Muscle of leg (tissue), 11 donors: ENCODE results near the gene MTUS2. TPM values are rescaled to one million over a fixed set of nuclear protein-coding genes. Genes with fewer than 3 reads are reported as not detected.

Source experiments
- DNase-seq: peaks from one replicate; pipeline ENCODE4 v3.0.0; 2013
- H3K27ac ChIP-seq: one replicate; pipeline ENCODE4 v1.5.1; 2013; ENCODE audit warnings: mild to moderate bottlenecking, low read length, control low read depth
- H3K27me3 ChIP-seq: one replicate; pipeline ENCODE4 v1.6.1; 2013; ENCODE audit warnings: low read length; ENCODE audit not compliant: control insufficient read depth, insufficient read depth
- H3K36me3 ChIP-seq: one replicate; pipeline ENCODE4 v1.6.1; 2013; ENCODE audit warnings: low read length; ENCODE audit not compliant: control insufficient read depth, insufficient read depth
- H3K4me1 ChIP-seq: one replicate; pipeline ENCODE4 v1.6.1; 2013; ENCODE audit warnings: low read length; ENCODE audit not compliant: control insufficient read depth, insufficient read depth
- H3K4me3 ChIP-seq: one replicate; pipeline ENCODE4 v1.5.1; 2013; ENCODE audit warnings: low read length, control low read depth
- H3K9me3 ChIP-seq: replicated peaks from 2 replicates; pipeline ENCODE4 v1.6.1; 2013; ENCODE audit warnings: low read depth, low read length; ENCODE audit not compliant: control insufficient read depth
- WGBS: methylation state at CpG from one replicate; pipeline ENCODE4 v1.1.5; 2013; ENCODE audit warnings: missing lambda C conversion rate; ENCODE audit not compliant: insufficient coverage; 5-methylcytosine and 5-hydroxymethylcytosine counted together
- polyA plus RNA-seq, 8 donors: library from polyadenylated mRNA; unstranded; fragments of 120-200 nt; gene quantifications; one replicate each; pipeline versions ENCODE4 v1.2.1 to v1.2.3, GENCODE V29; 2013; ENCODE audit warnings: inconsistent platforms in 1 of 8, low replicate concordance in 1 of 8; ENCODE audit not compliant: insufficient read length in 8 of 8, insufficient read depth in 1 of 8
- total RNA-seq: library from RNA; stranded (reverse); fragments of 120-200 nt; gene quantifications from one replicate; pipeline ENCODE4 v1.2.4, GENCODE V29; 2013

The MTUS2 gene
- total and polyA plus RNA-seq, 9 donors, result 11.3 to 29.5 (median 21.7) TPM

DNA sequence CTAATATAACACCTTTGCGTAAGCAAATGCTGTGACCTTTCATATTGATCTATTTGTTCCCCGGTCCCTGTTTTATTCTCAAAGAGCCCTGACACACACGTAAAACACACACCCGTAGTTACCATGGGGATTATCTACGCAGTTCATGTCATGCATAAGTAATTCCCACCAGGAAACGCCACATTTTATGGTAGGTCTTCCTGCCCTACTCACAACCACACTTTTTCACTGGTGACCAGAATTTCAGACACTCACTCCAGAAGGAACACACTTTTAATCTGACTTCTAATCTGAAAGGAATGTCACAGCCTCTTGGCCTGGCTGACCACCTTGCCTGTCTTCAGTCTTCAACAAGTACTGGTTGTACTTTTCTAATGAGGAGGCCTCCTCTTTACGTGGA, 728.6 kb downstream of the MTUS2 start:
- Histone ChIP-seq H3K36me3 (peaks cover 21% of the 10 kb centered on the region), H3K27me3 (no peaks in the 10 kb centered on the region), H3K9me3 (no peaks in the 10 kb centered on the region), H3K27ac (no peak overlapping the region), H3K4me1 (no peaks in the 10 kb centered on the region), H3K4me3 (no peak overlapping the region)
- DNase-seq, result no peak
- 86% methylated on average over 6 of the region's 7 CpGs for WGBS

DNA sequence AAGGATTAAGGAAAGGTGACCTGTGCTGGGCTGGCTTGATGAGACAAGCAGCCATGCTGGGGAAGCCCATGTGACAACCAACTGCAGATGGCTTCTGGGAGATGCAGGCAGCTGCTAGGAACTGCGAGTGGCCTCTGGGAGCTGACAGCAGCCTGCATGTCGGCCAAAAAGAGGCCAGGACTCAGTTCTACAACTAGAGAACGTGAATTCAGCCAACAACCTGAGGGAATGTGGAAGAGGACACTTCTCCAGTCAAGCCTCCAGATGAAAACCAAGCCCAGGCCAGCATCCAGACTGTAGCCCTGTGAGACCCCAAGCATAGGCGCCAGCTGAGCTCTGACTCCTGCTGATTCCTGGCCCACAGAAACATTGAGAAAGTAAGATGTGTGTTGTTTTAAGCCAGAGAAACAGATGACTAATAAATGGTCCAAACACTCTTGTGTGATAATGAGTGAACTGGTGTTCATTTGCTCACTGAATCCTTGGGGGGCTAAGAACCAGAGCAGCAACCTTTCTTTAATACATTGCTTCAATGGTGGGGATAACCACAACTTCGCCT, 730.4 kb downstream of the MTUS2 start:
- Histone ChIP-seq H3K36me3 (peaks cover 21% of the 10 kb centered on the region), H3K27ac (no peak overlapping the region), H3K9me3 (no peaks in the 10 kb centered on the region), H3K4me3 (no peak overlapping the region), H3K4me1 (no peaks in the 10 kb centered on the region), H3K27me3 (no peaks in the 10 kb centered on the region)
- 57% methylated on average over 4 of the region's 5 CpGs for WGBS
- DNase-seq, result peak; percentile 57

DNA sequence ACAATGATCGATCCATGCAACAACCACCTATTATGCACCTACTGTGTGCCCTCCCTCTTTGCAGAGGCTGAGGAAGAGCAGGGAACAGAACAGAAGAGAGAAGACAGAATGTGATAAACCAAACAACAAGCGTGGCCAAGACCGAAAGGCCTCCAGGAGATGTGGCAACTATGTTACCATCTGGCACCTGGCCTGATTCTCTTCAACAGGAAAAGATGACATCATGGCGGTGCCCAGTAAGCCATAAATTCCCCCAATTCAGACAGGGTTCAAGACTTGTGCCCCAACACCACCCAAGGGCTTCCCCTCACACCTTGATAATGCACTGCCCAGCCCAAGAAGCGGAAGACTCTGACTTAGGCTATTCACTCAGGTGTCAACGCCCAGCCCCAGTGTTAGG, 731.1 kb downstream of the MTUS2 start:
- peaks cover 21% of the 10 kb centered on the region for H3K36me3 ChIP-seq
- WGBS, result 93% methylated on average over 3 of the region's 6 CpGs
- H3K27me3 ChIP-seq, result no peaks in the 10 kb centered on the region
- H3K4me1 ChIP-seq, result no peaks in the 10 kb centered on the region
- H3K9me3 ChIP-seq, result no peaks in the 10 kb centered on the region
- H3K4me3 ChIP-seq, result no peak overlapping the region
- DNase-seq, result no peak
- no peak overlapping the region for H3K27ac ChIP-seq

Other genes starting within 250 kb of the MTUS2 start
- 63.9 TPM for gene POMP, start 161.2 kb upstream of the MTUS2 start, total RNA-seq
- gene POMP, start 161.2 kb upstream of the MTUS2 start, polyA plus RNA-seq, result 10 to 100 TPM; 63.9 to 77.9 (median 71.3) TPM
- gene SLC46A3, start 101.4 kb upstream of the MTUS2 start, total RNA-seq, result 1.4 TPM
- gene SLC46A3, start 101.4 kb upstream of the MTUS2 start, polyA plus RNA-seq, result 1 to 10 TPM in 7 of 8 donors, under 1 TPM in 1; 0.91 to 8.0 (median 1.4) TPM